ENCODE measurements around the gene FSCN2.

- peak; percentile 22 for TF ChIP-seq POLR2AphosphoS5 (IDR thresholded peaks at IDR 0.05; ENCODE audit: low read depth, low read length)
- TF ChIP-seq CTCF (IDR thresholded peaks at IDR 0.05) = no peak
- 0 out of 2 replicates have a peak, but pooled peaks have one; percentile 17 for TF ChIP-seq SIN3A (IDR thresholded peaks at IDR 0.05; ENCODE audit: borderline replicate concordance, insufficient read depth, low read depth, low read length)
- TF ChIP-seq REST (IDR thresholded peaks at IDR 0.05; ENCODE audit: insufficient read depth in 1 of 2, low read depth in 2 of 2, low read length in 1 of 2) = no peak
- no peak for TF ChIP-seq TCF7L2 (IDR thresholded peaks at IDR 0.05; ENCODE audit: low read depth, low read length)
Measured at GRCh38 chr17:81517339-81518112, 10.7 kb upstream of the FSCN2 start.

Measured in Panc1 (cell line).